Hair follicular keratinocyte (primary cell): ENCODE measurements around the gene A1CF. TPM values are rescaled to one million over a fixed set of nuclear protein-coding genes. Genes with fewer than 3 reads are reported as not detected.

Source experiments
- total RNA-seq: library from RNA; depleted of rRNA; stranded (reverse); fragments of >200 nt; gene quantifications from 2 replicates; pipeline ENCODE4 v1.2.3, GENCODE V29; 2015

The A1CF gene, protein sequence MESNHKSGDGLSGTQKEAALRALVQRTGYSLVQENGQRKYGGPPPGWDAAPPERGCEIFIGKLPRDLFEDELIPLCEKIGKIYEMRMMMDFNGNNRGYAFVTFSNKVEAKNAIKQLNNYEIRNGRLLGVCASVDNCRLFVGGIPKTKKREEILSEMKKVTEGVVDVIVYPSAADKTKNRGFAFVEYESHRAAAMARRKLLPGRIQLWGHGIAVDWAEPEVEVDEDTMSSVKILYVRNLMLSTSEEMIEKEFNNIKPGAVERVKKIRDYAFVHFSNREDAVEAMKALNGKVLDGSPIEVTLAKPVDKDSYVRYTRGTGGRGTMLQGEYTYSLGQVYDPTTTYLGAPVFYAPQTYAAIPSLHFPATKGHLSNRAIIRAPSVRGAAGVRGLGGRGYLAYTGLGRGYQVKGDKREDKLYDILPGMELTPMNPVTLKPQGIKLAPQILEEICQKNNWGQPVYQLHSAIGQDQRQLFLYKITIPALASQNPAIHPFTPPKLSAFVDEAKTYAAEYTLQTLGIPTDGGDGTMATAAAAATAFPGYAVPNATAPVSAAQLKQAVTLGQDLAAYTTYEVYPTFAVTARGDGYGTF
- total RNA-seq = not detected in 2 replicates

DNA sequence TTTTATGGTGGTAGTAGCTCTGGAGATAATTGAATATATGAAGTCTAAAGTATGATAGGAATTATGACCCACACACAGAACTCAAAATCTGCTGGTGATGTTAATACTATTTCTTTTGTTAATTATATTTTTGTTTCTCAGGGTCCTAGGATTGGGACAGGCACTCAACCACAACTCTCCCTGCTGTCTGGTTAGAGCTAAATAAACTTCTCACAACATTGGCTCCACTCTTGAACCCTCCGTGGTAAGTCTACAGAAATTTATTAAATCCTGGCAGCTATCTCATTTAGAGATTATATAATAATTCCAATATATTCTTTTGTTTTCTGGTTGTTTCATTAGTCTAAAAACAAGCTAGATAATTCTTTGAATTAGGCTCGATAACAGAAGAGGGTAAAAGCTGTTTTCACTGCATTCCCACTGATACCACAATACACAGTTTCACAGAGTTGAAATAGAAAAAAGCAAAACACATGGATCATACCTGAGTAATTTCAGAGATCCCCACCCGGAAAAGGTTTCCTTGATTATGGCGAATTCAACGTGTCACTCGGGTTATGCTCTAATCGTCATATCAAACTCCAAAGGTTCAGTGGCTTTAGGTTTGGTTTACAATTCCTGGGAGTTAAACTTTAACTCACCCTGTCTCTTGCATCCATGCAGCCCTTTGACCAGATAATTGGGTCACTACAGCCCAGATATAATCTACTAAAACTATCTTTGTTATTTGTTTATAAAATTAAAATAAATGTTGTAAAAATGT lies at the start of gene A1CF:
Gene A1CF, minus strand, starts transcription at position 531 of the 763 bp plus-strand sequence. CDS start 25,687 bp downstream, outside the sequence.

Other genes starting within 250 kb of the A1CF start
- 3.2 and 3.8 TPM in 2 replicates for gene ASAH2B, start 145.7 kb downstream of the A1CF start, total RNA-seq
- 0.11 and 0.16 TPM in 2 replicates for gene PRKG1, start 188.9 kb upstream of the A1CF start, total RNA-seq